Uterus (tissue), 4 donors: ENCODE results near the gene TPPP. TPM values are rescaled to one million over a fixed set of nuclear protein-coding genes. Genes with fewer than 3 reads are reported as not detected.

Experiments used
- DNase-seq, 2 donors: peaks; one replicate each; pipeline ENCODE4 v3.0.0-alpha.2; 2019 to 2020
- H3K27ac ChIP-seq, 2 donors: fragments of 200-600 bp; sonication (generic); 1 replicate in 1 of 2; 2 replicates in 1 of 2; pipeline ENCODE4 v1.5.1; 2016 to 2018
- H3K27me3 ChIP-seq, 2 donors: fragments of 200-600 bp; sonication (generic); one replicate each; pipeline ENCODE4 v1.5.1; 2018 to 2019; ENCODE audit warnings: control low read depth in 1 of 2
- H3K36me3 ChIP-seq, 2 donors: fragments of 200-600 bp; sonication (generic); one replicate each; pipeline ENCODE4 v1.5.1; 2019; ENCODE audit warnings: control low read depth in 1 of 2
- H3K4me1 ChIP-seq, 2 donors: fragments of 200-600 bp; sonication (generic); one replicate each; pipeline ENCODE4 v1.5.1; 2018 to 2019; ENCODE audit warnings: control low read depth in 1 of 2
- H3K4me3 ChIP-seq, 2 donors: fragments of 200-600 bp; sonication (generic); 1 replicate in 1 of 2; 2 replicates in 1 of 2; pipeline ENCODE4 v1.5.1; 2018 to 2019; ENCODE audit warnings: mild to moderate bottlenecking in 1 of 2
- H3K9me3 ChIP-seq, 2 donors: fragments of 200-600 bp; sonication (generic); one replicate each; pipeline ENCODE4 v1.5.1; 2019; ENCODE audit warnings: control low read depth in 1 of 2
- CTCF ChIP-seq, 4 experiments: fragments of 200-600 bp in 2 of 4; fragments of 450-650 bp in 2 of 4; sonication (generic) in 2 of 4; IDR thresholded peaks; one replicate each; pipeline ENCODE4 v1.5.1; 2016 to 2019; ENCODE audit warnings: antibody characterized with exemption in 4 of 4, mild to moderate bottlenecking in 2 of 4, moderate library complexity in 1 of 4
- POLR2A ChIP-seq, 2 donors: fragments of 450-650 bp; IDR thresholded peaks; one replicate each; pipeline ENCODE4 v1.6.1; 2016; ENCODE audit warnings: antibody characterized with exemption in 2 of 2, mild to moderate bottlenecking in 1 of 2, moderate library complexity in 1 of 2
- intact Hi-C: fragments of 100-400 bp; cut with DNase I; formaldehyde crosslinking; loops from one replicate; pipeline ENCODE4 v1.15.1; 2023; ENCODE audit warnings: low total_unique reads
- total RNA-seq, 4 donors: library from RNA; depleted of rRNA in 3 of 4; stranded (reverse); fragments of >200 nt in 3 of 4; gene quantifications; one replicate each; pipeline versions ENCODE4 v1.1.0 to v1.2.4, GENCODE V29; 2014 to 2023
- donor health status: DM: yes; HTN: yes; CAD: no.

Gene TPPP
- total RNA-seq, 4 donors from 2014 or later: 0.26 to 8.0 (median 1.0) TPM

- no peak for DNase-seq
Observed at GRCh38 chr5:668283-668995, 24.7 kb downstream of the TPPP start.

GRCh38 chr5:666816-667498 lies 26.2 kb downstream of the TPPP start:
- Histone ChIP-seq H3K27me3 (no peaks in the 10 kb centered on the region), H3K9me3 (no peaks in the 10 kb centered on the region), H3K36me3 (no peaks in the 10 kb centered on the region), H3K4me3 (no peak overlapping the region), H3K27ac (no peak overlapping the region), H3K4me1 (no peaks in the 10 kb centered on the region)
- DNase-seq: no peak
- intact Hi-C loops: no loop called here
- no peak for TF ChIP-seq POLR2A (IDR thresholded peaks at IDR 0.05)
- TF ChIP-seq CTCF (IDR thresholded peaks at IDR 0.05): no peak

More at GRCh38 chr5:668283-668995, 24.7 kb downstream of the TPPP start:
- no peak overlapping the region for H3K4me3 ChIP-seq
- H3K27ac ChIP-seq: no peak overlapping the region
- no peaks in the 10 kb centered on the region for H3K27me3 ChIP-seq
- TF ChIP-seq POLR2A (IDR thresholded peaks at IDR 0.05): no peak
- no peak for TF ChIP-seq CTCF (IDR thresholded peaks at IDR 0.05)
- no peaks in the 10 kb centered on the region for H3K9me3 ChIP-seq
- H3K4me1 ChIP-seq: peaks cover 0 to 14% of the 10 kb centered on the region in 2 donors
- H3K36me3 ChIP-seq: no peaks in the 10 kb centered on the region
- intact Hi-C loops: no loop called here

DNA sequence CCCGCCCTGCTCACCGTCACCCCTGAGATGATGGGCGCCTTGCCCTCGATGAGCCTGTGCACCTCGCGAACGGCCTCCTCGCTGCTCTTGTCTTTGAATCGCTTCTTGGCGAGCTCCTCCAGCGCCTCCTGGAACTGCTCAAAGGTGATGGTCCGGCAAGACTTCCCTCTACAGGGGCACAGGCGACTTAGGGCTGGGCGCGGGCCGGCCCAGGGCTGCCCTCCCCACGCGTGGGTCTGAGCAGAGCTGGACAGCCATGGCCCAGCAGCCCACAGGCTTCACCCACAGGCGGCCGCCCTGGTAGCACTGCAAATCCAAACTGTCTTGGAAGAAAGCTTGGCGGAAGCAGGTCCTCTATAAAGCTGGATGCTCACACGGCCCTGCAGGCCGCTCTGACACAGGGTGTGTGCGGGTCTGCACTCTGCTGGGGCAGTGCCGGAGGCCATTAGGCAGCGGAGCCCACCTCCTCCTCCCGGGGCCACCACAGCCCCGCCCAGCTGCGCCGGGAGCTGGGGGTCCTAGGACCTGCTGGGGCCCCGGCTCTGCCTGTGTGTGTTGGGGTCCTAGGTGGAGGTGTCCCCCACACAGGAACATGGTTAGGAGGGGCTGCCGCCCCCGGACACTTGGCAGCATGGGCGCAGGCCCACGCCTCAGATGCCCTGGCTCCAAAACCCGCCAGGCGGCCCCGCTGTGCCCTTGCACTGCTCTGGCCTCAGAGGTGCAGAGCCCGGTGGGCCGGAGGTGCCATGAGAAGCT lies 27.0 kb downstream of the TPPP start:
- Histone ChIP-seq H3K9me3 (no peaks in the 10 kb centered on the region), H3K4me3 (no peak overlapping the region), H3K4me1 (no peaks in the 10 kb centered on the region), H3K36me3 (no peaks in the 10 kb centered on the region), H3K27me3 (no peaks in the 10 kb centered on the region), H3K27ac (no peak overlapping the region)
- TF ChIP-seq POLR2A (IDR thresholded peaks at IDR 0.05): no peak
- TF ChIP-seq CTCF (IDR thresholded peaks at IDR 0.05): no peak
- intact Hi-C loops: no loop called here
- DNase-seq: no peak

GRCh38 chr5:665541-665955 lies 27.6 kb downstream of the TPPP start:
- Histone ChIP-seq H3K27ac (no peak overlapping the region), H3K36me3 (no peaks in the 10 kb centered on the region), H3K27me3 (no peaks in the 10 kb centered on the region), H3K4me3 (no peak overlapping the region), H3K9me3 (no peaks in the 10 kb centered on the region), H3K4me1 (no peaks in the 10 kb centered on the region)
- intact Hi-C loops: no loop called here
- TF ChIP-seq POLR2A (IDR thresholded peaks at IDR 0.05) (no peak), CTCF (IDR thresholded peaks at IDR 0.05) (no peak)
- DNase-seq: no peak

DNA sequence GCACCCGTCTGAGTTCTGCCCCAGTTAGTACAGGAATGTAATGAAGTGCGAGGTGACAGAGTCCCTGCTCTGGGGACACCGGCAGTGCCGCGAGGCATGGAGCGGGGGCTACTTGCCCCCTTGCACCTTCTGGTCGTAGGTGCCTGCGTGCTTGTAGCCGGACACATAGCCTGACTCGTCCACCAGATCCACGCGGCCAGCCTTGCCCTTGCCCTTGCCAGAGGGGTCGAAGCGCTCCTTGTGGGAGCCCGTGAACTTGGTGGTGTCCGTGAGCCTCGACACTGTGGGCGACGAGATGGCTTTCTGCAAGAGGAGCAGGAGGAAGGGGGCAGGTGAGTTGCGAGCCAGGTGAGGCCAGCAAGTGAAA lies 28.2 kb downstream of the TPPP start:
- no peaks in the 10 kb centered on the region for H3K36me3 ChIP-seq
- no peaks in the 10 kb centered on the region for H3K9me3 ChIP-seq
- intact Hi-C loops: no loop called here
- no peak for DNase-seq
- H3K27me3 ChIP-seq: no peaks in the 10 kb centered on the region
- no peaks in the 10 kb centered on the region for H3K4me1 ChIP-seq
- no peak overlapping the region for H3K27ac ChIP-seq
- TF ChIP-seq POLR2A (IDR thresholded peaks at IDR 0.05) (no peak), CTCF (IDR thresholded peaks at IDR 0.05) (no peak)
- H3K4me3 ChIP-seq: no peak overlapping the region
